GM18951 (cell line): Measurements from ENCODE around the gene ARF4.
"Not testable (repeated sequence)": the region's sequence is repeated elsewhere in the genome, so short reads cannot be mapped to it uniquely, and the experiment has no call there.

Experiments
- POLR2A ChIP-seq: IDR thresholded peaks from 4 replicates; pipeline ENCODE4 v1.6.1; 2011; ENCODE audit warnings: mild to moderate bottlenecking; ENCODE audit not compliant: insufficient read length, insufficient read depth; ENCODE audit errors: extremely low read depth
- in situ Hi-C: fragments of 300-500 bp; cut with MboI; formaldehyde crosslinking; loops from one replicate; pipeline ENCODE4 v1.12.0; 2022; ENCODE audit warnings: low sequenced_read_pairs, mixed read lengths, inconsistent platforms; ENCODE audit not compliant: unreplicated experiment

Gene ARF4

GRCh38 chr3:57597127-57597923, at the start of gene ARF4:
Gene ARF4 (minus strand): TSS chr3:57597344. CDS start chr3:57597140, 204 bp downstream.
- in situ Hi-C loops: no loop called here
- TF ChIP-seq POLR2A: peak; percentile 95

- TF ChIP-seq POLR2A: no peak
- in situ Hi-C loops: no loop called here
These were observed 49.6 kb upstream of the ARF4 start for GRCh38 chr3:57646723-57647122.

GRCh38 chr3:57644740-57645139, 47.6 kb upstream of the ARF4 start:
- TF ChIP-seq POLR2A: no peak
- in situ Hi-C loops: no loop called here

GRCh38 chr3:57637391-57637790, 40.2 kb upstream of the ARF4 start:
- no peak for TF ChIP-seq POLR2A
- in situ Hi-C loops: no loop called here

GRCh38 chr3:57634259-57634658, 37.1 kb upstream of the ARF4 start:
- in situ Hi-C loops: not testable (repeated sequence)

- in situ Hi-C loops: no loop called here
- TF ChIP-seq POLR2A: no peak
These were observed 30.8 kb upstream of the ARF4 start for GRCh38 chr3:57627976-57628375.

- in situ Hi-C loops: no loop called here
- TF ChIP-seq POLR2A: no peak
These were observed 27.7 kb upstream of the ARF4 start for GRCh38 chr3:57624801-57625200.

- in situ Hi-C loops: no loop called here
- TF ChIP-seq POLR2A: no peak
These were observed 25.2 kb upstream of the ARF4 start for GRCh38 chr3:57622362-57622761.

- in situ Hi-C loops: no loop called here
- TF ChIP-seq POLR2A: no peak
These were observed 20.6 kb upstream of the ARF4 start for GRCh38 chr3:57617739-57618138.

GRCh38 chr3:57616233-57616632, 19.1 kb upstream of the ARF4 start:
- in situ Hi-C loops: no loop called here
- no peak for TF ChIP-seq POLR2A

- in situ Hi-C loops: not testable (repeated sequence)
These were observed 14.7 kb upstream of the ARF4 start for GRCh38 chr3:57611870-57612269.

- no peak for TF ChIP-seq POLR2A
- in situ Hi-C loops: no loop called here
These were observed 8.5 kb upstream of the ARF4 start for GRCh38 chr3:57605683-57606082.

GRCh38 chr3:57604971-57605370, 7.8 kb upstream of the ARF4 start:
- no peak for TF ChIP-seq POLR2A

GRCh38 chr3:57600195-57600594, 3.1 kb upstream of the ARF4 start:
- in situ Hi-C loops: no loop called here
- TF ChIP-seq POLR2A: no peak

More at GRCh38 chr3:57604971-57605370, 7.8 kb upstream of the ARF4 start:
- in situ Hi-C loops: no loop called here
